NB4 (cell line): ENCODE measurements around the gene MTM1.

Source experiments
- DNase-seq: peaks from one replicate; pipeline ENCODE4 v3.0.0; 2010; ENCODE audit warnings: low read depth
- H3K4me3 ChIP-seq: one replicate; pipeline ENCODE4 v1.5.1; 2011; ENCODE audit warnings: mild to moderate bottlenecking, low read depth, low read length, moderate library complexity
- CTCF ChIP-seq: IDR thresholded peaks from one replicate; pipeline ENCODE4 v1.5.1; 2012; ENCODE audit warnings: low read depth, low read length
- MAX ChIP-seq: IDR thresholded peaks from 2 replicates; pipeline ENCODE4 v1.6.1; 2011; ENCODE audit warnings: low read depth, low read length
- MYC ChIP-seq: IDR thresholded peaks from 2 replicates; pipeline ENCODE4 v1.6.1; 2011; ENCODE audit warnings: low read depth, low read length
- POLR2A ChIP-seq: IDR thresholded peaks from 2 replicates; pipeline ENCODE4 v1.6.1; 2011; ENCODE audit warnings: mild to moderate bottlenecking; ENCODE audit not compliant: insufficient read length; ENCODE audit errors: extremely low read depth

Gene MTM1

GRCh38 chrX:150564838-150565237 lies 3.6 kb upstream of the MTM1 start:
- DNase-seq: no peak
- no peak overlapping the region for H3K4me3 ChIP-seq
- TF ChIP-seq CTCF (no peak), POLR2A (no peak), MYC (no peak), MAX (no peak)

- H3K4me3 ChIP-seq: no peak overlapping the region
- DNase-seq: no peak
- TF ChIP-seq CTCF: no peak
- no peak for TF ChIP-seq POLR2A
- TF ChIP-seq MAX: no peak
- TF ChIP-seq MYC: no peak
Measured at GRCh38 chrX:150565551-150565950, 2.9 kb upstream of the MTM1 start.

- no peak overlapping the region for H3K4me3 ChIP-seq
- TF ChIP-seq MYC (no peak), MAX (no peak), CTCF (no peak), POLR2A (no peak)
- DNase-seq: no peak
Measured at GRCh38 chrX:150566734-150567182, 1.7 kb upstream of the MTM1 start.

GRCh38 chrX:150567645-150568319 lies 639 bp upstream of the MTM1 start:
- no peak for DNase-seq
- no peak for TF ChIP-seq POLR2A
- TF ChIP-seq MYC: no peak
- TF ChIP-seq MAX: no peak
- no peak for TF ChIP-seq CTCF
- H3K4me3 ChIP-seq: no peak overlapping the region

- TF ChIP-seq MAX (peak; percentile 42; the same call in 1 of the 2 replicates), CTCF (no peak)
- peak overlapping the region; percentile 90 for H3K4me3 ChIP-seq
- DNase-seq: peak; percentile 85
Measured at GRCh38 chrX:150569155-150569477, 695 bp downstream of the MTM1 start.
